ENCODE results near the gene TOR2A.

GRCh38 chr9:127776924-127777289 is 41.8 kb upstream of the TOR2A start:
- TF ChIP-seq CTCF (conservative IDR thresholded peaks at IDR 0.05; ENCODE audit: low read length) (no peak), EZH2phosphoT487 (IDR thresholded peaks at IDR 0.05; ENCODE audit: borderline replicate concordance) (no peak)

All from Loucy (cell line).